HG02938 (cell line): ENCODE measurements around the gene SV2C.

Experiments used
- ATAC-seq: cut with Tn5 transposase; IDR thresholded peaks from one replicate; pipeline ENCODE4 v1.9.1; 2021; ENCODE audit warnings: mild to moderate bottlenecking, moderate library complexity; ENCODE audit not compliant: unreplicated experiment

Gene SV2C

DNA sequence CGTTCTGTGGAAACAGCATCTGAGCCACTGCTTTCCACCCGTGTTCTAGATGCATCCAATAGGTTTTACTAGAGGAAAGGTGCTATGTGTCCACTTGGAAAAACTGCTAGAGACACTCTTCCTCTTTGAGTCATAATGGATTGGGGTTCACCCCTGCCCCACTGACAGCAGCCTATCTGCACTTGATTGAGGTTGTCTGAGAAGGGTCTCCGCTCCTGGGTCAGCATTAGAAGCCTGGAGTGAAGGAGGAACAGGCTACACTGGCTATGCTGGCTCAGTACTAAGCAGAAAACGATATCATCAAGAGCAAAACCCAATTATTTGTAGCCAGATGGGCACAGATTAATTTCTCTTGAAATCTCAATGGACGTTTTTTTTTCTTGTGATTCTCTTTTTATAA, 167.3 kb downstream of the SV2C start:
- ATAC-seq = no peak

DNA sequence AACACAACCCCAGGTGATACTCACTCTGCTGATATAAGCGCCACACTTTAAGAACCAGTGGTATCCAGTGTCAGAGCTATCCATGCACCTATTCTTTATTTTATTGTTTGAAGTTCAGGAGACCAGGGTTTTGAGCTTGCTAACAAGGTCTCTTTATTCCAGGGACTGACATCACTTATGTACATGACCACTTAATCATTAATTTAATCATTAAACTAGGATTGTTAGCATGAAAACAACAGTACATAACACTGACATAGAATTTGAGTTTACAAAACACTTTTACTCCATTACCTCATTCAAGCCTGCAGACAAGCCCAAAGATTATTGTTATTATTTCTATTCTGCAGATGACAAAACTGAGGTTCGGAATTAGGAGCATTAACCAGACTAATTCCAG, 168.5 kb downstream of the SV2C start:
- ATAC-seq = no peak

DNA sequence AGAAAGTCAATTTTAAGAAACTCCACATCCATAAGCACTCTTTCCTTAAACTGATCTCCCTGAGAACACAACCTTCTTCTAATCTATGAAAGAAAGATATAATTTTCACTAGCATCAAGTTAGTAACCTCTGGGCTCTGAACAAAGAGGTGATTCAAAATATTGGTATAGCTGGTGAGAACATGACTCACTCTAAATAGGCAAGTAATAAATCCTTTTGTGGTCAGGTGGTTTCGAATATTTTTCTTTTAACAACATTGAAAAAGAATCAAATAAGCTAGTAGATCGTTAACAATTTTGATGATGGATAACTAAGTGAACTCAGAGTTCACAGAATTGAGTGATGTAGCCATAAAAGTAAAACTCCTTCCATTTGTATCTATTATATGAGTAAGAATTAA, 169.3 kb downstream of the SV2C start:
- ATAC-seq = no peak

DNA sequence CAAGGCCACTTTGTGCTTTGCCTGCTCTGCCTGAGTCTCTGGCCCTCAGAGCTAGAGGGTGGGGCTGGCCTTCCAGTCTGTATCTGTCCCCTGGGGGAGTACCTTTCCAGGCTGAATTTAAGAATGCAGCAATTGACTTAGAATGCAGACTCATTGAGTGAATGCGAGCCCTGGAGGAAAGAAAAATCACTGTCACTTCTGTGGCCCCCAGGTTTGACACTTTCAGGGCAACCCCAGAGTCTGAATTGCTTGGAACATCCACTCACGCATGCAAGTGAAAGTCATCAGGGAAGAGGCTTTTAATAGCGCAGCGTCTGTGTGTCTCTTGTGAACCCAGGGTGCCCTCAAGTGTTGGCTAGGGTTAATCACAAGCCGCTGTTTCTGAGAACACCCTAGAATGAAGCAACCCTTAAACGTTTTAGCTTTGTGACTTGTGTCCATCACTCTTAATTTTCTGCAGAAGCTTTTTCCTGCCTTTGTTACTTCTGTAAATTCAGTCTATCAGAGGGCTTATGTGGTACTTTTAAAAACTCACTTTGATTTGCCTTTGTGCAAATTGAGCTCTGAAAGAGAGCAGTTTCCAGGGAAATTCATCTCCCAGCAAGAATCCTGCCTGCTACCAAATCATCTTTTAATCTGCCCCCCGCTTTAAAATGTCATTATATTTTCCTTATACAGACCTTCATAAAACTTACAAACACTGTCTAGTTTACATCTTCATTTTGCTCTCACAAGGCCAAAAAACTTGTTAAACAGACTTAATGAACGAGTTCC, 173.1 kb downstream of the SV2C start:
- ATAC-seq = peak; percentile 62

DNA sequence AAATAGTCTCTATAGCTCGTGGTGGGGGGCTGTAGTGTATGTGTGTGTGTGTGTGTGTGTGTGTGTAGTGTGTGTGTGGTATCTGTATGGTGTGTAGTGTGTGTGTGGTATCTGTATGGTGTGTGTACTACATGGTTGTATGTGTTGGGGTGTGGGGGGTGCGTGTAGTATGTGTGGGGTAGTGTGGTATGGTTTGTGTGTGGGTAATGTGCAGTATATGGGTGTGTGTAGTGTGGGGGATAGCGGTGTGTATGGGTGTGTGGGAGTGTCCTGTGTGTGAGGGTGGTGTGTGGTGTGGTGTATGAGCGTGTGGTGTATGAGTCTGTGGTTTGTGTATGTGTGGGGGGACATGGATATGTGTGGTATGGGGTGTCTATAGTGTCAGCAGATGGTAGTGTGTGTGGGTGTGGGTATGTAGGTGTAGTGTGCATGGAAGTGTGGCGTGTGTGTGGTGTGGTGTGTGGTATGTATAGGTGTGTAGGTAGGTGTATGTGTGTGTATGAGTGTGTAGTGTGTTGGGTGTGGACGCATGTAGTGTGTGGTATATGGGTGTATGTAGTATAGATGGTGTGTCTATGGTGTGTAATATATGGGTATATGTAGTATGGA, 174.1 kb downstream of the SV2C start:
- ATAC-seq = no peak

- ATAC-seq = no peak
Observed at GRCh38 chr5:76257897-76258296, 174.7 kb downstream of the SV2C start.

- ATAC-seq = no peak
Observed at GRCh38 chr5:76264681-76265080, 181.5 kb downstream of the SV2C start.

DNA sequence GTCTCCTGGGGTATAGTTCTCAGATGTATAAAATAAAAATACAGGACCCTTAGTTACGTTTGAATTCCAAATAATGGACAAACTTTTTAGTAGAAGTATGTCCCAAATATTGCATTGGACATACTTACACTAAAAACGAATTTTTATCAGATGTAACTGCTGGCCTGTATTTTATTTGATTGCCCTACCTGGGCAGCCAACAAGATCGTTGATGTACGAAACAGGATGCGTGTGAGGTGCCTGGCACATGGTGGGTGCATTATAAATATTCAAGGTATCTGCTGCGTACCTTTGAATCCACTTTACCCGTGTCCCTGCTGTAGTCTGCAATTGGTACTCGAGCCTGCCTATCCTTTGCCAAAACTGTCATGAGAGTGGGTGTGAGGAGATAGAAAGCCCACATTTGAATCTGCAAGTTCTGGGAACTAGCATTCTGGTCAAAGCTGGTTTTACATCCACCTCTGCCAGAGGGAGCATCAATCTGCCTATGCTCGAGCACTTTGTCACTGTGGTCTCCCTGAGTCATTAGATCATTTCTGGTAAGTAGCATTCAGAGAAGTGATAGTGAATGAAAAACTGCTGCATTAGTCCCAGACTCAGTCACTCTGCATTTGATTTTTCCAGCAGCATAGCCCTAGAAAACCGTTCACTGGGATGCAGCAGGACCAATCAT, 186.2 kb downstream of the SV2C start:
- ATAC-seq = no peak

DNA sequence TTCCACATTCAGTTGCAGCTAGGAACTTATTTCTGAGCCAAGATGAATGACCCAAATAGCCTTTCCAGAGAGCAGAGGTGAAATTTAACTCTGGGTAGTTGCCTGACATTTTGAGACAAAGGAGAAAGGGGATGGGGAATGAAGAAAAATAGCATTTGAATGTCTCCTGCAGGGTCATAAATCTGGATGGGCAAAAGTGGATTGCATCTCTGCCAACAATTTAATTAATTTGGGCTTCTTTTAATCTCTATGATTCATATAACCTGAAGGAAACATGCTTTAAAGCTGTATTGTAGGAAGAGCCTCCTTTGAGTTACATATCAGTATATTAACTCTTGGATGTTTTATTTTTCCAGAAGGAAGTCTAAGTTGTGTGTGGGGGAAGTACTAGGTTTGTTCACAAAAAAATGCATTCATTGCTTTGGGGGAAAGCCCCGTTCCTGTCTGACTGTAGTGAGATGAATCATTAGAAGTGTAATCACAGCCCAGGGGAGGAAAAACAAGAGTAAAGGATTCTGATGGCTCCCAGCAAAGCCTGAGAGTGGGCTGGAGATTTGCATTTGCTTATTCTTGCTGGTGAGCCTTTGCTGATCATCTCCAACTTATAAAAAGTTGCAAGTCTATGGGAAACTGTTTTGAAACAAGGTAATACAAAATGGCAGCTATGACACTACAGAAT, 186.9 kb downstream of the SV2C start:
- no peak for ATAC-seq

DNA sequence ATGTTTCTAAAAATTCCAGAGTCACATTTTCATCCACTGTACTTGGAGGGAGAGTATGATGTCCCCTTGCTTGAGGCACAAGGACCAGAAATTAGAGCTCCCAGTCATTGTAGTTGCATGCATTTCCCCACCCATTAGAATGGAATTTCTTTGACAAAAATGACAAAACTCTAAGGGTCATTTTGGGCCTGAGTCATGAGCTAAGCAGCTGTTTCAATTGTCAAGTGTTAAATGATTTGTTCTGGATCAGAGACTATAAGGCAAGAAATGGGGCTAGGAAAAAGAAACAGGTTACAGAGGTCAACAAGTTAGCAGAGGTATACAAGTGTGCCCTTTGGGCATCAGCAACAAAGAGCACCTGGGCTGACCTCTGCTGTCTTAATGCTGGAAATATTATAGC, 188.7 kb downstream of the SV2C start:
- no peak for ATAC-seq

DNA sequence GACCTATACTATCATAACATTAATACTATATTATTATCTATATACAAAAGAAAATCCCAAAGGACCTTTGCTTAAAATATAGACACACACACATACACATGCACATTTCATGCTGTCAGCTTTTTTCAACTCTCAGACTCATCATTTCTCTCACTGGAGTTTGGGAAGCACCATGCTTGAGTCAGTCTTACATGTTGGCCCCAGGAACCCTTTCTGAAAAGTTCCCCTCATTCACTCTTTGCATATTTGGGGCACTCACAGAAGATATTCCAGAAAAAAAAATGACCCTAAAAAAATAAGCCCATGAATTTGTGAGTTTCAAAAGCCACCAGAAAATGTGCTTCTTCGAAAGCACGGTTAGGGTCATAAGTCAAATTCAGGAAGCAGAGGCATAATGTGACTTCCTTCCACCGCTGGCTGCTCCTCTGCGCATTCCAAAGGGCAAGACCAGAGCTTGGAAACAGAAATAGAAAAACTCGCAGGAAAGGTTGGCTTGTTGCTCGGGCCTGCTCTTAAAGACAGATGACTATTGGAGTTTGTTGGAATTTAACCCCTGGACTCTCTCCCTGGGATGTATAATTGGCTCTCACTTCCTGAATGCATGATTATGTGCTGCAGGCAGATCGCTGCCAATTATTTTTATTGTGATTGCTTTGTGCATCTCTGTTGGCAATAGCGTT, 190.2 kb downstream of the SV2C start:
- no peak for ATAC-seq

DNA sequence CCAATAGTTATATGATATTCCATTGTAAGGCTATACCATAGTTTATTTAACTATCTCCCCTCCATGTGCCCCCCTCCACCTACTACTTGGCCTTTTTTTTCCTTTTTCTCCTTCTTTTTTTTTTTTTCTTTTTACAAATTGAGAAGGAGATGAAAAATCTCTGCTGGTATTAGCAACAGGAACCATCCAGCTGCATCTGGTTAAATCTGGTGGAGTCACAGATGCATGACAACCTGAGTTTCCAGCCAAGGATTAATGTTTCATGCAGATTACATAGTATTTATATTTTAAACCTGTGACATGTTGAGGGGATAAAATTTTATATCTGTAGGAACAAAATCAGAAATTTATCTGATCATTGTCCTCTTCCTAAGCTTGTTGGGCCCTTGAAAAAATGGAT, 191.4 kb downstream of the SV2C start:
- ATAC-seq = no peak

- no peak for ATAC-seq
Observed at GRCh38 chr5:76277736-76278135, 194.6 kb downstream of the SV2C start.

DNA sequence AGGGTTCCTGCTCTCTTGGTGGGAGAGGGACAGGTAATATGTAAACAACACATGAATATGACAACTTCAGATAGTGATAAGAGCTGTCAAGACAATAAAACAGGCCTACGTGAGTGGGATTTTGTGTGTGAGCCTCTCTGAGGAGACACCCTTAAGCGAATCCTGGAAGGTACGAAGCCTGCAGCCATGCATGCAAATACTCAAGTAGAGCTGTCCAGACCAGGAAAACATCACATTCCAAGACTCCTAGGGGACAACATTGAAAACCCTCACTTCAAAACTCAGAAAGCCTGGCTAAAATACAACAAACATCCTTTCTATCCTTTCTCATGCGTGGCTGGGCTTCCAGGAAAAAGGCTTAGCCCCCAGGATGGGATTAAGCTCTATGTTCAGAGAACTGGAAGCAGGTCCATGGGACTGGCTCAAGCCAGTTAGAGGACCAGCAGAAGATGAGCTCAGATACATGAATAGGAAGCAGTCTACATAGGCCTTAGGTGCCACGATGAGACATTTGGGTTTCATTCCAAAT, 195.1 kb downstream of the SV2C start:
- no peak for ATAC-seq

GRCh38 chr5:76280494-76280893, 197.3 kb downstream of the SV2C start:
- no peak for ATAC-seq

DNA sequence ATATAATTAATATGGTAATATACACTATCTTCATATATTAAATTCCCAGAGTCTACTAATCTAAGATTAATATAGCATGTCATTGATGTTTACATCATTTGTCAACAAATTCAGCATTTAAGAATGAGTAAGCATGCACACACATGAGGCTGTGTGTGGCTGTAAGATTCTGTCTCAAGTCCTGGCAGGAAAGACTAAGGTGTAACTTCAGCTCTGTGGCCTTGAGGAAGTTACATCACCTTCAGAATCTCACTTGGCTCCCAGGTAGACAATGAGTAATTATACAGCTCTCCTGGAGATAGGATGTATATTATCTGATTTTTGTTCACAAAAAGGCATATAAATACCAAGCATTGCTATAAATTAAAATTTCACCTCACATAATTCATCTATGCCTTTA, 200.5 kb downstream of the SV2C start:
- no peak for ATAC-seq

- no peak for ATAC-seq
Observed at GRCh38 chr5:76289692-76290091, 206.5 kb downstream of the SV2C start.

DNA sequence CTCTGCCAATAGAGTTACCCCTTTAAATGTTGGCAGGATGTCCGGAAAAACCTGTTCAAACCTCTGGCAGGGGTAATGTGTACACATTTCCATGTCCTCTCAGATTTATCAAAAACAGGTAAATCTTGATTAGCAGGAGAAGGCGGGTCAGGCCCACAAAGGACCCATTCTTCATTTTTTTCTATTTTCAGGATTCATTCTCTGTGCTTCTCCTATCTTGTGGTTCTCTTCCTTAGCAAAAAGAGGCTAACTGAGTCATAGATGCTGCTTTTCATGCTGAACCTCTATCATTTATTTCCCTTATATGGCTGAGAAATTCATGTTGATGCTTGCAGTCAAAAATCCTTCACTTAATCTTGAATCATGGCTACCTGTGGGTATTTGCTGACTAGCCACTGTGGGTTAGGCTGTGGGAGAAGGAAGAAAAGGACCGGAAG, 207.2 kb downstream of the SV2C start:
- ATAC-seq = no peak

DNA sequence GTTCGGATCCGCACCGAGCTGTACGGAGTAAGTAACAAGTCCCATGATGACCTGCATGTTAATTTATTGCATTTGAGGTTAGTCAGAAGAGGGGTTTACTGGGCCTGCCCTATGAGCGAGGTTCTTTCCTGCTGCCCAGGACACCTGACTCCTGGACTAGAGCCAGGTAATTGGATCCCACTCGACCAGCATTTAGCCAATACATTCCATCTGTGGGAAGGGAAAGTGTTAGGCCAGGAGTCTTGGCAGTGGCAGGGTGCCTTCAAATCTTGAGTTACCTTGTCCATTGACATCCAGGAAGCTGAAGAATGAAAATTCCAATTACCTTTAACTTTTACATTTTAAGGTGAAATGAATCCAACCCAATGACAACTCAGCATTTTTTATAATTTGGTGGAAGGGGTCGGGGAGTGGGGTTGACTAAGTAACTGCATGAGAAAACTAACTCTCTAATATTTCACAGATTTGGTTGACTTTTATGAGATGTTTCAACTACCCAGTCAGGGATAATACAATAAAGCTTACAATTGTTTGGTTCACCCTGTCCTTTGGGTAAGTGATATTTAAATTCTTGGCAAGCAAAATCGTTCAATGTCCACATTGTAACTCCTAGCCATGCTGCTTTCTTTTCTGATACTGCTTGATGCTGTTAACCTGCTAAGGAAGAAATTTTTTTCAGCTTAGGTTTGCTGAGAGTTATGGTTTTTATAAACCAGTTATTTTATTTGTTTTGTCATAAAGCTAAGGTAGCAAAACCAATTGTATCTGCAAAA, 208.3 kb downstream of the SV2C start:
- no peak for ATAC-seq
